ENCODE data around the gene CALHM2. TPM values are rescaled to one million over a fixed set of nuclear protein-coding genes. Genes with fewer than 3 reads are reported as not detected.
A peak's percentile ranks its signal among the peaks of the same experiment; 100 is the strongest.

The CALHM2 gene
- total RNA-seq, 4 donors from 2014 or later: 8.6 to 33.8 (median 23.1) TPM

DNA sequence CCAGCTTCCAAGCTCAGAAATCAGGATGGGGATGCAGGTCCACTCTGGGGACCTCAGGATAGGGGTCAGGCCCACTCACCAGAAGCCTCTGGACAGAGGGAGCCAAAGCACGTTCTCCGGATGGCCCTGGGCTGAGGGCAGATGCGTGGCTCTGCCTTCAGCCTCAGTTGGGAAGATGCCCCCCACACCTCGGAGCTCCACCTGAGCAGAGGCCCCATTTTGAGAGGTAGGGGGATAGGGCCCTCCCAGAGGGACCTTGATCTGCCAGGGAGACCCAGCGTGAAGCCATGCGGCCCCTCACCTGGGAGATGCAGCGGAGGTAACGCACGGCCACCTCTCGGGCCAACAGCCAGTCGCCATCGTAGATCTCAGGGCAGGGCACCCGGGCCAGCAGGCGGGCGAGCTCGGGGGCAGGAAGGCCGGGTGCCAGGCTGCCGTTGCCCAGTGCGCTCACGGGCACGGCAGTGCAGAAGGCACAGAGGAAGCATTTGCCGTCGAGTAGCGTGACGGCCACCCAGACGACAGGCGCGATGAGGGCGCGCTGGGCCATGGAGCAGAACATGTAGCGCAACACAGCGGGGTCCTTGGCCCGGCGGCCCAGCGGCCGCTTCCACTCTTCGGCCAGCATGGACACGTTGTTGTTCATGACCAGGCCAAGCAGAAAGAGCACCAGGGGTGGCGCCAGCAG lies 5.9 kb upstream of the CALHM2 start:
- DNase-seq: no peak
- H3K27me3 ChIP-seq: no peaks in the 10 kb centered on the region
- peak overlapping the region in 1 of 4 donors; percentile 18 for H3K27ac ChIP-seq
- TF ChIP-seq, protein P1, sequence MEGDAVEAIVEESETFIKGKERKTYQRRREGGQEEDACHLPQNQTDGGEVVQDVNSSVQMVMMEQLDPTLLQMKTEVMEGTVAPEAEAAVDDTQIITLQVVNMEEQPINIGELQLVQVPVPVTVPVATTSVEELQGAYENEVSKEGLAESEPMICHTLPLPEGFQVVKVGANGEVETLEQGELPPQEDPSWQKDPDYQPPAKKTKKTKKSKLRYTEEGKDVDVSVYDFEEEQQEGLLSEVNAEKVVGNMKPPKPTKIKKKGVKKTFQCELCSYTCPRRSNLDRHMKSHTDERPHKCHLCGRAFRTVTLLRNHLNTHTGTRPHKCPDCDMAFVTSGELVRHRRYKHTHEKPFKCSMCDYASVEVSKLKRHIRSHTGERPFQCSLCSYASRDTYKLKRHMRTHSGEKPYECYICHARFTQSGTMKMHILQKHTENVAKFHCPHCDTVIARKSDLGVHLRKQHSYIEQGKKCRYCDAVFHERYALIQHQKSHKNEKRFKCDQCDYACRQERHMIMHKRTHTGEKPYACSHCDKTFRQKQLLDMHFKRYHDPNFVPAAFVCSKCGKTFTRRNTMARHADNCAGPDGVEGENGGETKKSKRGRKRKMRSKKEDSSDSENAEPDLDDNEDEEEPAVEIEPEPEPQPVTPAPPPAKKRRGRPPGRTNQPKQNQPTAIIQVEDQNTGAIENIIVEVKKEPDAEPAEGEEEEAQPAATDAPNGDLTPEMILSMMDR (IDR thresholded peaks at IDR 0.05): no peak
- no peak for TF ChIP-seq POLR2A (IDR thresholded peaks at IDR 0.05)
- no peaks in the 10 kb centered on the region for H3K9me3 ChIP-seq
- peaks cover 0 to under 1% (median 0%) of the 10 kb centered on the region in 4 donors for H3K4me1 ChIP-seq
- no peaks in the 10 kb centered on the region for H3K36me3 ChIP-seq
- no peak overlapping the region for H3K4me3 ChIP-seq

DNA sequence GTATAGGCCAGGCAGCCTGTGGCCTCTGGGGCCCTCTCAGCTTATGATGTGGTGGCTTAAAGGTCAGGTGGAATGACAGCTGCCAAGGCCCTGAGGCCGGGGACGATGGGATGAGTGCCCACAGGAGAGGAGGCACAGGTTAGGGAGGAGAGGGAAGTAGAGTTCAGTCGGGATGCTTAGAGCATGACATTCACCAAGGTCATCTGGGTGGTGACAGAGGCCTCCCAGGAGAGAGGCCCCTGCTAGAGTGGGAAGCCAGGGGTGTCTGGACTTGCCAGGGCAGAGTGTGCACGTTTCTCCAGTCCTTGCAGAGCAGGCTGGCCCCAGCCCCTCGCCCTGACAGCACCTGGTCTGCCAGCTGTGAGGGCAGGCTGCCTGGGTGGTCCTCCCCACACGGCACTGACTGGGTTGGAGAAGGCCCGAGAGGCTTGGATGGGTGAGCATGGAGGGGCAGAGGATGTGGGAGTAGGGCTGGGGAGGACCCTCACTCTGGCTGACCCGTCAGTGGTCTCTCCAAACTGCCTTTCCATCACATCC lies 5.1 kb upstream of the CALHM2 start:
- H3K4me3 ChIP-seq: no peak overlapping the region
- no peak overlapping the region for H3K27ac ChIP-seq
- no peaks in the 10 kb centered on the region for H3K36me3 ChIP-seq
- DNase-seq: no peak
- TF ChIP-seq POLR2A (IDR thresholded peaks at IDR 0.05): no peak
- TF ChIP-seq, protein P1 (IDR thresholded peaks at IDR 0.05): no peak
- H3K9me3 ChIP-seq: no peaks in the 10 kb centered on the region
- H3K4me1 ChIP-seq: peaks cover 0 to 8% (median 0%) of the 10 kb centered on the region in 4 donors
- H3K27me3 ChIP-seq: no peaks in the 10 kb centered on the region

DNA sequence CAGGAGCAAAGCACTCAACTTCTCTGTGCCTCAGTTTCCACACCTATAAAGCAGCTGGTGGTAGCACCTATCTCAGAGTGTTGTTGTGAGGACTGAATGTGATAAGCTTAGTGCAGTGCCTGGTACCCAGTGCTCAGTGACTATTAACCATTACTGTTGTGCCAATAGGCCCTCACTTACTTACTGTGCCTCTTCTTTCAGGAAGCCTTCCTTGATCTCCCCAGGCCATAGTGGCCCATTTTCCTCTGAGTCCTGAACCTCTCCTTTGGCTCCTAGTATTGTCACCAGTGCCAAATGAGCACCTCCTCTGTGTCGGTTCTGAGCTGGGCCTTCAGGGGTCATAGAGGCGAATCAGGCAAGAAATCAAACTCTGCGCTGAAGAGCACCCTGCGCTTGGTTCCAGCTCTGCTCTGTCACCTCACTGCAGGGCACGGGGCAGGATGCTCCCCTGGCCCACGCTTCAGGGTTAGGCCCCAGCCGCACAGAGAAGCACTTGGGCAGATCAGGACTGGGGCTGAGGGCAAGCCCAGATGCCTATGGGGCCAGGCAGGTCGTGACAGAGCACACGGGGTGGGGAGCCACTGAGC lies 4.0 kb upstream of the CALHM2 start:
- Histone ChIP-seq H3K9me3 (no peaks in the 10 kb centered on the region), H3K27ac (no peak overlapping the region), H3K36me3 (no peaks in the 10 kb centered on the region), H3K4me1 (peaks cover 0 to 8% (median 0%) of the 10 kb centered on the region in 4 donors), H3K27me3 (no peaks in the 10 kb centered on the region), H3K4me3 (no peak overlapping the region)
- TF ChIP-seq, protein P1 (IDR thresholded peaks at IDR 0.05): no peak
- TF ChIP-seq POLR2A (IDR thresholded peaks at IDR 0.05): no peak
- DNase-seq: no peak

DNA sequence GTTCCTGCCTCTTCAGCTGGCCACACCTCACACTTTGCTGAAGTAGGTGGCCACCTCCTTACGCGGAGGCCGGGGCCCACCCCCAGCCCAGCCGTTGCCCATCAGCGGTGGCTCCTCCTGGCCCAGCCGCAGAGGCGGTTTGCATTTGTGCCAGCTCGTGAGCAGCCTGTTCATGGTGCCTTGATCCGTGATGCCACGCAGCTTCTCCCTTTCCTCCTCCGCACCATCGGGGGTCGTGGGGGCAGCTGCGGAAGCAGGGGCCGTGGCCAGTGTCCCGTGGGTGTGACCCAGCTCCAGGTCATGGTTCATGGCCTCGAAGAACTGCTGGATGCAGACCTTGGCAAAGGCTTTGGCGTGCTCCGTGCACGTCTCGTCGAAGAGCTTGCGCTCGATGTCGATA lies 3.1 kb upstream of the CALHM2 start:
- Histone ChIP-seq H3K9me3 (no peaks in the 10 kb centered on the region), H3K36me3 (no peaks in the 10 kb centered on the region), H3K4me3 (no peak overlapping the region), H3K27ac (no peak overlapping the region), H3K4me1 (peaks cover 0 to 13% (median 3%) of the 10 kb centered on the region in 4 donors), H3K27me3 (no peaks in the 10 kb centered on the region)
- DNase-seq: no peak
- TF ChIP-seq POLR2A (IDR thresholded peaks at IDR 0.05): no peak
- TF ChIP-seq, protein P1 (IDR thresholded peaks at IDR 0.05): no peak

DNA sequence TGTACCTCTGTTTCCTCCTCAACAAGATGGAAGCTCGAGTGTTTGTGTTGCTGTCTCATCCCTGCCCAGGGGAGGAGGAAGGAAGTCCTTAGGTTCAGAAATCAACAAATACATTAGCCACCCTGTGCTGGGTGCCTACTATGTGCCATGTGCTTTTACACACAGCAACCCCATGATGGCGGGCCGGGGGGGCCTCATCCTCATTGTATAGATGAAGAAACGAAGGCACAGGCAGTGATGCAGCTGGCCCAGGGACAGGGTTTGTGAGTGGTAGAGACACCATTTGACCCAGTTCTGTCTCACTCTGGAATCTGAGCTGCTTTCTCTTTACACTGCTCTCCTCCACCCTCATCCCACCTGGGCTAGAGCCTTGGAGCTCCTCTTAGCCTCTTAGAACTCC lies 1.9 kb upstream of the CALHM2 start:
- no peak overlapping the region for H3K27ac ChIP-seq
- H3K4me1 ChIP-seq: peaks cover 0 to 25% (median 11%) of the 10 kb centered on the region in 4 donors
- TF ChIP-seq, protein P1 (IDR thresholded peaks at IDR 0.05): no peak
- no peak for TF ChIP-seq POLR2A (IDR thresholded peaks at IDR 0.05)
- peaks cover 0 to 10% (median 0%) of the 10 kb centered on the region in 3 donors for H3K36me3 ChIP-seq
- H3K27me3 ChIP-seq: no peaks in the 10 kb centered on the region
- H3K9me3 ChIP-seq: no peaks in the 10 kb centered on the region
- H3K4me3 ChIP-seq: no peak overlapping the region
- no peak for DNase-seq
